NCI-H82 (cell line): ENCODE results near the gene CALCA.

Experiments
- DNase-seq: peaks from one replicate; lab custom pipeline; 2025; lab: John Stamatoyannopoulos, UW

The CALCA gene

GRCh38 chr11:14942745-14943144 is 29.4 kb downstream of the CALCA start:
- DNase-seq: no peak

- DNase-seq: no peak
Observed at GRCh38 chr11:14938936-14939335, 33.2 kb downstream of the CALCA start.

- DNase-seq: no peak
Observed at GRCh38 chr11:14934641-14935351, 37.4 kb downstream of the CALCA start.

- no peak for DNase-seq
Observed at GRCh38 chr11:14932447-14932846, 39.7 kb downstream of the CALCA start.

GRCh38 chr11:14930369-14930768 is 41.8 kb downstream of the CALCA start:
- DNase-seq: no peak

GRCh38 chr11:14927146-14927545 is 45.0 kb downstream of the CALCA start:
- no peak for DNase-seq

GRCh38 chr11:14924318-14924717 is 47.8 kb downstream of the CALCA start:
- no peak for DNase-seq
